IMR-90 (cell line): ENCODE measurements around the gene TDRD5. TPM values are rescaled to one million over a fixed set of nuclear protein-coding genes. Genes with fewer than 3 reads are reported as not detected.

ENCODE experiments used
- ATAC-seq: fragments of 200-7000 bp; cut with Tn5 transposase; 2 replicates; pipeline ENCODE4 v1.9.1; 2020; ENCODE audit warnings: low read depth, mild to moderate bottlenecking, moderate library complexity
- BruUV-seq: library from RNA; stranded (reverse); fragments of 400-500 nt; replicated peaks from 2 replicates; lab custom pipeline; 2021; lab: Mats Ljungman, UMichigan
- CTCF ChIA-PET: fragments of 300-600 bp; formaldehyde crosslinking; extraction: SDS; loops from one replicate; lab custom pipeline; 2021; ENCODE audit warnings: antibody characterized with exemption; lab: Yijun Ruan, JAX
- POLR2A ChIA-PET: fragments of 300-600 bp; sonication (Branson Sonifier 250); formaldehyde crosslinking; loops from one replicate; lab custom pipeline; 2022; ENCODE audit warnings: antibody characterized with exemption; ENCODE audit not compliant: unreplicated experiment; lab: Charles Lee
- DNase-seq: peaks from one replicate; pipeline ENCODE4 v3.0.0; 2013
- H2AFZ ChIP-seq: replicated peaks from 2 replicates; pipeline ENCODE3; 2013; ENCODE audit warnings: low read length, mild to moderate bottlenecking; ENCODE audit not compliant: poor library complexity
- H2AK5ac ChIP-seq: 2 replicates; pipeline ENCODE4 v1.6.1; 2013; ENCODE audit warnings: low read depth, low read length, inconsistent platforms
- H2AK9ac ChIP-seq: replicated peaks from 2 replicates; pipeline ENCODE3; 2013; ENCODE audit warnings: mild to moderate bottlenecking, low read depth, low read length, moderate library complexity; ENCODE audit not compliant: poor library complexity
- H2BK120ac ChIP-seq: 2 replicates; pipeline ENCODE4 v1.6.1; 2013; ENCODE audit warnings: low read depth, low read length, inconsistent platforms
- H2BK15ac ChIP-seq: 3 replicates; pipeline ENCODE4 v1.6.1; 2013; ENCODE audit warnings: low read depth, low read length, inconsistent platforms
- H2BK20ac ChIP-seq: 2 replicates; pipeline ENCODE4 v1.6.1; 2013; ENCODE audit warnings: low read depth, mild to moderate bottlenecking, inconsistent platforms, low read length, moderate library complexity
- H2BK5ac ChIP-seq: 2 replicates; pipeline ENCODE4 v1.6.1; 2013; ENCODE audit warnings: mild to moderate bottlenecking, low read depth, low read length, inconsistent platforms; ENCODE audit not compliant: poor library complexity, severe bottlenecking
- H3K14ac ChIP-seq: replicated peaks from 2 replicates; pipeline ENCODE4 v1.6.1; 2013; ENCODE audit warnings: low read depth, low read length, inconsistent platforms
- H3K18ac ChIP-seq: 2 replicates; pipeline ENCODE4 v1.6.1; 2013; ENCODE audit warnings: low read depth, low read length, control low read depth
- H3K23ac ChIP-seq: 2 replicates; pipeline ENCODE4 v1.6.1; 2013; ENCODE audit warnings: low read depth, low read length, inconsistent platforms
- H3K27ac ChIP-seq: 2 replicates; pipeline ENCODE4 v1.5.1; 2013; ENCODE audit warnings: mild to moderate bottlenecking, control low read depth, low read length; ENCODE audit not compliant: insufficient read depth
- H3K27me3 ChIP-seq: 2 replicates; pipeline ENCODE4 v1.6.1; 2013; ENCODE audit warnings: low read length; ENCODE audit not compliant: control insufficient read depth, insufficient read depth
- H3K36me3 ChIP-seq: 2 replicates; pipeline ENCODE4 v1.6.1; 2013; ENCODE audit warnings: low read length, mixed read lengths; ENCODE audit not compliant: control insufficient read depth, insufficient read depth
- H3K4ac ChIP-seq: 2 replicates; pipeline ENCODE4 v1.6.1; 2013; ENCODE audit warnings: low read depth, low read length, inconsistent platforms
- H3K4me1 ChIP-seq: 2 replicates; pipeline ENCODE4 v1.6.1; 2013; ENCODE audit warnings: low read length, mixed read lengths; ENCODE audit not compliant: control insufficient read depth, insufficient read depth
- H3K4me2 ChIP-seq: 2 replicates; pipeline ENCODE4 v1.6.1; 2013; ENCODE audit warnings: low read depth, mild to moderate bottlenecking, control low read depth, low read length, moderate library complexity
- H3K4me3 ChIP-seq: 2 replicates; pipeline ENCODE4 v1.5.1; 2013; ENCODE audit warnings: low read depth, mild to moderate bottlenecking, control low read depth, low read length, moderate library complexity; ENCODE audit not compliant: insufficient read depth
- H3K56ac ChIP-seq: 2 replicates; pipeline ENCODE4 v1.6.1; 2013; ENCODE audit warnings: low read length, inconsistent platforms; ENCODE audit not compliant: insufficient read depth; ENCODE audit errors: extremely low read depth
- H3K79me1 ChIP-seq, 2 experiments: 2 replicates each; pipeline ENCODE4 v1.6.1; 2013; ENCODE audit warnings: low read length in 2 of 2, inconsistent platforms in 1 of 2, low read depth in 1 of 2
- H3K9ac ChIP-seq: 2 replicates; pipeline ENCODE4 v1.6.1; 2013; ENCODE audit warnings: low read depth, low read length, control low read depth
- H3K9me1 ChIP-seq: 2 replicates; pipeline ENCODE4 v1.6.1; 2013; ENCODE audit warnings: low read length, inconsistent platforms; ENCODE audit not compliant: insufficient read depth
- H3K9me3 ChIP-seq: 2 replicates; pipeline ENCODE4 v1.6.1; 2013; ENCODE audit warnings: low read length; ENCODE audit not compliant: control insufficient read depth, insufficient read depth
- H4K20me1 ChIP-seq: 2 replicates; pipeline ENCODE4 v1.6.1; 2013; ENCODE audit warnings: low read length, inconsistent platforms; ENCODE audit not compliant: insufficient read depth
- H4K5ac ChIP-seq: 2 replicates; pipeline ENCODE4 v1.6.1; 2013; ENCODE audit warnings: mild to moderate bottlenecking, low read depth, low read length, control low read depth
- H4K8ac ChIP-seq, 2 experiments: 2 replicates each; pipeline ENCODE4 v1.6.1; 2013; ENCODE audit warnings: low read depth in 2 of 2, low read length in 2 of 2, control low read depth in 1 of 2, inconsistent platforms in 1 of 2
- H4K91ac ChIP-seq: 2 replicates; pipeline ENCODE4 v1.6.1; 2013; ENCODE audit warnings: low read depth, low read length, inconsistent platforms; ENCODE audit not compliant: insufficient read depth
- MXI1 ChIP-seq: IDR thresholded peaks from 2 replicates; pipeline ENCODE4 v1.6.1; 2012; ENCODE audit warnings: low read depth, mild to moderate bottlenecking, low read length, moderate library complexity, borderline replicate concordance
- WGBS, 2 experiments: methylation state at CpG; one replicate each; pipeline versions ENCODE4 v1.1.5 to v1.1.7; 2013; ENCODE audit warnings: missing lambda C conversion rate in 2 of 2; ENCODE audit not compliant: insufficient read length in 1 of 2; ENCODE audit errors: extremely low coverage in 2 of 2; 5-methylcytosine and 5-hydroxymethylcytosine counted together
- dilution Hi-C: fragments of 300-500 bp; cut with HindIII; formaldehyde crosslinking; loops from one replicate; pipeline ENCODE4 v1.14.3; 2018; ENCODE audit warnings: low sequenced_read_pairs; ENCODE audit not compliant: unreplicated experiment
- in situ Hi-C: fragments of 300-500 bp; cut with MboI; formaldehyde crosslinking; loops from 3 replicates; pipeline ENCODE4 v1.14.3; 2019; ENCODE audit warnings: low sequenced_read_pairs, inconsistent platforms, mixed read lengths
- intact Hi-C: fragments of 100-400 bp; cut with micrococcal nuclease; formaldehyde crosslinking; loops from 2 replicates; pipeline ENCODE4 v1.10.0; 2022
- polyA plus RNA-seq, 3 experiments: library from polyadenylated mRNA; depleted of rRNA; stranded (reverse); fragments of >200 nt; gene quantifications; 2 replicates each; pipeline ENCODE4 v1.2.3, GENCODE V29; 2012; ENCODE audit warnings: low replicate concordance in 1 of 3
- total RNA-seq: library from RNA; depleted of rRNA; stranded (reverse); fragments of >200 nt; gene quantifications from 2 replicates; pipeline ENCODE4 v1.2.3, GENCODE V29; 2012

The TDRD5 gene
- total and polyA plus RNA-seq, 2 of the 4 experiments (the other 2 are of a cell fraction): not detected

GRCh38 chr1:179575497-179576314 is 15.9 kb upstream of the TDRD5 start, which contains the start of gene NPHS2:
Gene NPHS2, minus strand, starts transcription at chr1:179575948. Its CDS starts 84 bp downstream, at chr1:179575864.
- H4K5ac ChIP-seq: no peak within 1 kb of the TSS
- no peak within 1 kb of the TSS for H3K4me2 ChIP-seq
- dilution Hi-C loops: no loop called here
- WGBS, 2 experiments: 10% methylated on average over 21 of the region's 77 CpGs; no CpG with 5 or more reads in 1 of the 2 experiments
- H3K18ac ChIP-seq: no peak within 1 kb of the TSS
- H3K27me3 ChIP-seq: peaks cover 29% of the 10 kb centered on the region
- DNase-seq: no peak
- H3K79me1 ChIP-seq: no peaks in the 10 kb centered on the region
- no peaks in the 10 kb centered on the region for H3K9me3 ChIP-seq
- no peak within 1 kb of the TSS for H4K91ac ChIP-seq
- H4K20me1 ChIP-seq: no peaks in the 10 kb centered on the region
- H3K56ac ChIP-seq: no peak within 1 kb of the TSS
- no peaks in the 10 kb centered on the region for H3K9me1 ChIP-seq
- intact Hi-C loops: no loop called here
- no peak within 1 kb of the TSS for H2BK20ac ChIP-seq
- no peaks in the 10 kb centered on the region for H3K36me3 ChIP-seq
- H3K4me3 ChIP-seq: no peak within 1 kb of the TSS
- no peak for TF ChIP-seq MXI1
- no peak within 1 kb of the TSS for H3K14ac ChIP-seq
- no peaks in the 10 kb centered on the region for H3K4me1 ChIP-seq
- no peak within 1 kb of the TSS for H2AK5ac ChIP-seq
- no peak within 1 kb of the TSS for H2BK15ac ChIP-seq
- H4K8ac ChIP-seq: no peak within 1 kb of the TSS
- no peak within 1 kb of the TSS for H3K9ac ChIP-seq
- ChIA-PET CTCF (no interaction called here), POLR2A (no interaction called here)
- no peak within 1 kb of the TSS for H2AK9ac ChIP-seq
- in situ Hi-C loops: loop anchor here (25.0 kb wide), 1 partner anchor 313 kb away; no protein-coding TSS in a partner anchor
- no TSS peak for BruUV-seq
- no peak within 1 kb of the TSS for H3K27ac ChIP-seq
- no peak within 1 kb of the TSS for H3K23ac ChIP-seq
- no peak within 1 kb of the TSS for H2BK5ac ChIP-seq
- no peak for ATAC-seq
- H2BK120ac ChIP-seq: no peak within 1 kb of the TSS
- H3K4ac ChIP-seq: no peak within 1 kb of the TSS
- H2AFZ ChIP-seq: no peak within 1 kb of the TSS
